HL-60 (cell line): ENCODE data around the gene MOK.

Source experiments
- DNase-seq, 2 experiments: peaks; one replicate each; pipeline ENCODE4 v3.0.0-alpha.2; 2010 to 2020; ENCODE audit warnings: low read depth in 1 of 2, low spot score in 1 of 2
- H3K27ac ChIP-seq: fragments of 250-450 bp; sonication (Bioruptor Pico); replicated peaks from 2 replicates; pipeline ENCODE4 v1.5.1; 2020; ENCODE audit warnings: mild to moderate bottlenecking, moderate library complexity
- H3K27me3 ChIP-seq: fragments of 250-450 bp; sonication (Bioruptor Pico); 2 replicates; pipeline ENCODE4 v1.5.1; 2021; ENCODE audit warnings: mild to moderate bottlenecking, moderate library complexity; ENCODE audit not compliant: insufficient read depth, poor library complexity, severe bottlenecking
- H3K4me3 ChIP-seq: replicated peaks from 2 replicates; pipeline ENCODE4 v1.5.1; 2011; ENCODE audit warnings: mild to moderate bottlenecking, control low read depth, low read length; ENCODE audit not compliant: insufficient read depth
- GABPA ChIP-seq: IDR thresholded peaks from 2 replicates; pipeline ENCODE4 v1.6.1; 2012; ENCODE audit warnings: low read depth
- POLR2AphosphoS5 ChIP-seq: IDR thresholded peaks from 2 replicates; pipeline ENCODE4 v1.6.1; 2012; ENCODE audit warnings: low read depth
- SPI1 ChIP-seq: IDR thresholded peaks from 2 replicates; pipeline ENCODE4 v1.6.1; 2012; ENCODE audit warnings: low read depth, mild to moderate bottlenecking, borderline replicate concordance
- TF ChIP-seq, protein P1 (sequence below): IDR thresholded peaks from one replicate; pipeline ENCODE4 v1.5.1; 2011; ENCODE audit warnings: low read length, control low read depth, inconsistent platforms; ENCODE audit not compliant: insufficient read depth
- TF ChIP-seq, protein P2 (sequence below): IDR thresholded peaks from 2 replicates; pipeline ENCODE4 v1.6.1; 2012; ENCODE audit warnings: low read depth; ENCODE audit not compliant: insufficient replicate concordance

The MOK gene

DNA sequence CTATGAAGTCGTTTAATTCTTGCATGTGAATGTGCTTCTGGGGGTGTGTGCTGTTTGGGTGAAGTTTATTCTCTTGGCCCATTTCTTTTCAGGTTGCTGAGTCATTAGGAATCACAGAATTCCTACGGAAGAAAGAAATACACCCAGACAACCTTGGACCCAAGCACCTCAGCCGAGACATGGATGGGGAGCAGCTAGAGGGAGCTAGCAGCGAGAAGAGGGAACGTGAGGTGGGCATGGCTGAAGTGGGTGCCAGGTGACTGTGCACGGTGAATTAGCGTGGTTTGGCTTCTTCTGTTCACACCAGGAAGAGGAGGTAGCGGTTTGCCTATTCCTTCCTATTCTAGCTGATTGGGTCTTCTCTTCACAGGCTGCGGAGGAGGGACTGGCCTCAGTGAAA is 33.8 kb upstream of the MOK start:
- Histone ChIP-seq H3K27ac (no peak overlapping the region), H3K4me3 (no peak overlapping the region), H3K27me3 (no peaks in the 10 kb centered on the region)
- TF ChIP-seq, protein P1, sequence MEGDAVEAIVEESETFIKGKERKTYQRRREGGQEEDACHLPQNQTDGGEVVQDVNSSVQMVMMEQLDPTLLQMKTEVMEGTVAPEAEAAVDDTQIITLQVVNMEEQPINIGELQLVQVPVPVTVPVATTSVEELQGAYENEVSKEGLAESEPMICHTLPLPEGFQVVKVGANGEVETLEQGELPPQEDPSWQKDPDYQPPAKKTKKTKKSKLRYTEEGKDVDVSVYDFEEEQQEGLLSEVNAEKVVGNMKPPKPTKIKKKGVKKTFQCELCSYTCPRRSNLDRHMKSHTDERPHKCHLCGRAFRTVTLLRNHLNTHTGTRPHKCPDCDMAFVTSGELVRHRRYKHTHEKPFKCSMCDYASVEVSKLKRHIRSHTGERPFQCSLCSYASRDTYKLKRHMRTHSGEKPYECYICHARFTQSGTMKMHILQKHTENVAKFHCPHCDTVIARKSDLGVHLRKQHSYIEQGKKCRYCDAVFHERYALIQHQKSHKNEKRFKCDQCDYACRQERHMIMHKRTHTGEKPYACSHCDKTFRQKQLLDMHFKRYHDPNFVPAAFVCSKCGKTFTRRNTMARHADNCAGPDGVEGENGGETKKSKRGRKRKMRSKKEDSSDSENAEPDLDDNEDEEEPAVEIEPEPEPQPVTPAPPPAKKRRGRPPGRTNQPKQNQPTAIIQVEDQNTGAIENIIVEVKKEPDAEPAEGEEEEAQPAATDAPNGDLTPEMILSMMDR, result no peak
- TF ChIP-seq POLR2AphosphoS5 (no peak), GABPA (no peak), SPI1 (no peak)
- TF ChIP-seq, protein P2, sequence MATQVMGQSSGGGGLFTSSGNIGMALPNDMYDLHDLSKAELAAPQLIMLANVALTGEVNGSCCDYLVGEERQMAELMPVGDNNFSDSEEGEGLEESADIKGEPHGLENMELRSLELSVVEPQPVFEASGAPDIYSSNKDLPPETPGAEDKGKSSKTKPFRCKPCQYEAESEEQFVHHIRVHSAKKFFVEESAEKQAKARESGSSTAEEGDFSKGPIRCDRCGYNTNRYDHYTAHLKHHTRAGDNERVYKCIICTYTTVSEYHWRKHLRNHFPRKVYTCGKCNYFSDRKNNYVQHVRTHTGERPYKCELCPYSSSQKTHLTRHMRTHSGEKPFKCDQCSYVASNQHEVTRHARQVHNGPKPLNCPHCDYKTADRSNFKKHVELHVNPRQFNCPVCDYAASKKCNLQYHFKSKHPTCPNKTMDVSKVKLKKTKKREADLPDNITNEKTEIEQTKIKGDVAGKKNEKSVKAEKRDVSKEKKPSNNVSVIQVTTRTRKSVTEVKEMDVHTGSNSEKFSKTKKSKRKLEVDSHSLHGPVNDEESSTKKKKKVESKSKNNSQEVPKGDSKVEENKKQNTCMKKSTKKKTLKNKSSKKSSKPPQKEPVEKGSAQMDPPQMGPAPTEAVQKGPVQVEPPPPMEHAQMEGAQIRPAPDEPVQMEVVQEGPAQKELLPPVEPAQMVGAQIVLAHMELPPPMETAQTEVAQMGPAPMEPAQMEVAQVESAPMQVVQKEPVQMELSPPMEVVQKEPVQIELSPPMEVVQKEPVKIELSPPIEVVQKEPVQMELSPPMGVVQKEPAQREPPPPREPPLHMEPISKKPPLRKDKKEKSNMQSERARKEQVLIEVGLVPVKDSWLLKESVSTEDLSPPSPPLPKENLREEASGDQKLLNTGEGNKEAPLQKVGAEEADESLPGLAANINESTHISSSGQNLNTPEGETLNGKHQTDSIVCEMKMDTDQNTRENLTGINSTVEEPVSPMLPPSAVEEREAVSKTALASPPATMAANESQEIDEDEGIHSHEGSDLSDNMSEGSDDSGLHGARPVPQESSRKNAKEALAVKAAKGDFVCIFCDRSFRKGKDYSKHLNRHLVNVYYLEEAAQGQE, result no peak
- no peak for DNase-seq

DNA sequence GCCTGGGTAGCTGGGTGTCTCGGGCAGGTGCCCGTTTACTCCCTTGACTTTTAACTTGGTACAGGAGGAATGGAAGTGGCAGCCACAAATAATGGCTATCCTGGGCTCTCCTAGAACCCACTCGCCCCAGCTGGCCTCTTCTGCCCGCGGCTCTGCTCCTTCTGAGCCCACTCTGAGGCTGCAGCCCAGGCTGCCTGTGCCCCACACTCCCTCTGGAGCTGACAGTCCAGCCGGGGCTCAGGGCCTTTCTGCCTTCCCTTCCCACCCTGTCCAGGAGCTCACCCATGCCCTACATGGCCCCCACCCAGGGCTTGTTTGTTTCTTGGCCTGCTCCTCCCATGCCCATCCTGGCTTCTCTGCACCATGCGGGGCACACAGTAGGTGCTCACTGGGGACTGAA is 30.2 kb upstream of the MOK start:
- DNase-seq, result no peak
- H3K4me3 ChIP-seq, result no peak overlapping the region
- TF ChIP-seq GABPA, result no peak
- TF ChIP-seq, protein P2, result no peak
- no peak for TF ChIP-seq SPI1
- TF ChIP-seq, protein P1, result no peak
- TF ChIP-seq POLR2AphosphoS5, result no peak
- H3K27me3 ChIP-seq, result no peaks in the 10 kb centered on the region
- no peak overlapping the region for H3K27ac ChIP-seq

DNA sequence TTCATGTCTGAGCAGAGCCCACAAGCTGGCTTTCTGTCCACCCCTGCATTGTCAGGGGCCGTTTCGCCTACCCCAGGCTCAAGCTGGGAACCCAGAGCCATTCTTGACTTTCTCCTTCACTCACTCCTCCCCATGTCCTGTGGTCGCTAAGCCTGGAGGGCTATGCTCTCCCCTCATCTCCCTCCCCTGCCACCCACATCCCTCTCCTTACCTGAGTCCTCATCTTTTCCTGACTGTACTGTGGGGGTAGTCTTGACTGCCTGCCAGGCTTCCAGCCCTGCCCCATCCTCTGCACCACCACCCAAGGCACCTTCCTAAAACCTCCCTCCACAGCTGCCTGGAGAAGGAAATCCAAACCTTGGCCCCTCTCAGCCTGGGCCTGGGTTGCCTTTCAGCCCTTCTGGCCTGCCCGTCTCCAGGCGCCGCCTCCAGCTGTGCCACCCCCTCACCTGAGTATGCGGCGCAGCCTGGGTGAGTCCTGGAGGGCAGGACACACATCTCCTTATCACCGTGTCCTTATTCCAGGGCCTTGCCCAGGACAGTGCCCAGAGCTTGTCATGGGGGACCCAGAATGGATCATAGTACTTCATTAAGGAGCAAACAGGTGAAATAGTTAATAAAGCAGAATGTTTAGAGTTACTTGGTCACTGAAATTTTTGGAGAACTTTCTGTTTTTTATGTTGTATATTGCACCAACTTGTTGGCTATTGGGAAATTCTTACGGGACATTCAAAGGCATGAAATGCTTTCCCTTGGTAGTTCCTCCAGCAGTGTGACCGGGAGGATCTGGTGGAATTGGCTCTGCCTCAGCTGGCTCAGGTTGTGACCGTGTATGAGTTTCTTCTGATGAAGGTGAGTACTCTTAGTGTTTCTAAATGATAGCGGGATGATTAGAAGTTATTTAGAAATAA is 29.1 kb upstream of the MOK start:
- no peak overlapping the region for H3K4me3 ChIP-seq
- no peaks in the 10 kb centered on the region for H3K27me3 ChIP-seq
- H3K27ac ChIP-seq, result no peak overlapping the region
- TF ChIP-seq, protein P1, result no peak
- TF ChIP-seq, protein P2, result no peak
- TF ChIP-seq POLR2AphosphoS5 (no peak), GABPA (no peak), SPI1 (no peak)
- no peak for DNase-seq
